NCI-H2029 treated with DMSO at 0.1 percent for 48 hours (cell line): ENCODE data around the gene FAM219A.
A peak's percentile ranks its signal among the peaks of the same experiment; 100 is the strongest.

Source experiments
- DNase-seq: peaks from one replicate; lab custom pipeline; 2025; lab: John Stamatoyannopoulos, UW

FAM219A gene

GRCh38 chr9:34400686-34401602 is 57.4 kb downstream of the FAM219A start:
- no peak for DNase-seq

- no peak for DNase-seq
Measured at GRCh38 chr9:34400275-34400674, 58.1 kb downstream of the FAM219A start.

- DNase-seq, result no peak
Measured at GRCh38 chr9:34399729-34400128, 58.6 kb downstream of the FAM219A start.

- DNase-seq, result no peak
Measured at GRCh38 chr9:34398875-34399274, 59.5 kb downstream of the FAM219A start.

- no peak for DNase-seq
Measured at GRCh38 chr9:34396276-34397214, 61.8 kb downstream of the FAM219A start.

GRCh38 chr9:34392511-34392910 is 65.9 kb downstream of the FAM219A start:
- DNase-seq, result no peak

- DNase-seq, result no peak
Measured at GRCh38 chr9:34387239-34387638, 71.1 kb downstream of the FAM219A start.

- DNase-seq, result no peak
Measured at GRCh38 chr9:34386656-34387055, 71.7 kb downstream of the FAM219A start.

- DNase-seq, result no peak
Measured at GRCh38 chr9:34385561-34386230, 72.7 kb downstream of the FAM219A start.

- no peak for DNase-seq
Measured at GRCh38 chr9:34384368-34385165, 73.8 kb downstream of the FAM219A start.

GRCh38 chr9:34383904-34384303 is 74.5 kb downstream of the FAM219A start:
- no peak for DNase-seq

GRCh38 chr9:34382879-34383278 is 75.5 kb downstream of the FAM219A start:
- no peak for DNase-seq

- no peak for DNase-seq
Measured at GRCh38 chr9:34382054-34382453, 76.3 kb downstream of the FAM219A start.

GRCh38 chr9:34381323-34381722 is 77.0 kb downstream of the FAM219A start:
- DNase-seq, result no peak

GRCh38 chr9:34380511-34381315 is 77.7 kb downstream of the FAM219A start:
- DNase-seq, result no peak

- DNase-seq, result no peak
Measured at GRCh38 chr9:34380034-34380510, 78.3 kb downstream of the FAM219A start.

- peak; percentile 89 for DNase-seq
Measured at GRCh38 chr9:34379334-34380033, 78.9 kb downstream of the FAM219A start.

GRCh38 chr9:34378376-34379060 is 79.9 kb downstream of the FAM219A start:
- DNase-seq, result no peak

GRCh38 chr9:34377404-34377746 is 81.0 kb downstream of the FAM219A start:
- no peak for DNase-seq
